Activated gamma-delta T cell (primary cell): ENCODE results near the gene IFITM2.

Experiments used
- DNase-seq: peaks from one replicate; lab custom pipeline; 2025; lab: John Stamatoyannopoulos, UW

Gene IFITM2

DNA sequence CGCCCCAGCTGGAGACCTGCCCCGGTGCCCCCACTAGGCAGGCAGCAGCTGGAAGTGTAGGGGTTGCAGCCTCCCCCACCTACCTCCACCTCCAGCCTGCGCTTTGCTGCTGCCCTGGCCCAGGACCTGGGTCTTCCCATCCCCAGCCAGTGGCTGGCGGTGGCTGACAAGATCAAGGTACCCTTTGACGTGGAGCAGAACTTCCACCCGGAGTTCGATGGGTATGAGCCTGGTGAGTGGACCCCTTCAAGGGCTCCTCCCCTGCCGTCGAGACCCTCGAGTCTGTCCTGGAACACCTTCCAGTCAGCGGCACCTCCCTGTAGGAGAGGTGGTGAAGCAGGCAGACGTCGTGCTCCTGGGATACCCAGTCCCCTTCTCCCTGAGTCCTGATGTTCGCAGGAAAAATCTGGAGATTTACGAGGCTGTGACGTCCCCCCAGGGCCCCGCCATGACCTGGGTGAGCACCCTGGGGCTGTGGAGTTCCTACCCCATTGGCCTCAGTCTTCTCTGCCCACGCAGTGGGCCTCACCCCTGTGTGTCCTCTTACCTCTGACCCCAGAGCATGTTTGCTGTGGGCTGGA lies 14.3 kb upstream of the IFITM2 start:
- DNase-seq = no peak

DNA sequence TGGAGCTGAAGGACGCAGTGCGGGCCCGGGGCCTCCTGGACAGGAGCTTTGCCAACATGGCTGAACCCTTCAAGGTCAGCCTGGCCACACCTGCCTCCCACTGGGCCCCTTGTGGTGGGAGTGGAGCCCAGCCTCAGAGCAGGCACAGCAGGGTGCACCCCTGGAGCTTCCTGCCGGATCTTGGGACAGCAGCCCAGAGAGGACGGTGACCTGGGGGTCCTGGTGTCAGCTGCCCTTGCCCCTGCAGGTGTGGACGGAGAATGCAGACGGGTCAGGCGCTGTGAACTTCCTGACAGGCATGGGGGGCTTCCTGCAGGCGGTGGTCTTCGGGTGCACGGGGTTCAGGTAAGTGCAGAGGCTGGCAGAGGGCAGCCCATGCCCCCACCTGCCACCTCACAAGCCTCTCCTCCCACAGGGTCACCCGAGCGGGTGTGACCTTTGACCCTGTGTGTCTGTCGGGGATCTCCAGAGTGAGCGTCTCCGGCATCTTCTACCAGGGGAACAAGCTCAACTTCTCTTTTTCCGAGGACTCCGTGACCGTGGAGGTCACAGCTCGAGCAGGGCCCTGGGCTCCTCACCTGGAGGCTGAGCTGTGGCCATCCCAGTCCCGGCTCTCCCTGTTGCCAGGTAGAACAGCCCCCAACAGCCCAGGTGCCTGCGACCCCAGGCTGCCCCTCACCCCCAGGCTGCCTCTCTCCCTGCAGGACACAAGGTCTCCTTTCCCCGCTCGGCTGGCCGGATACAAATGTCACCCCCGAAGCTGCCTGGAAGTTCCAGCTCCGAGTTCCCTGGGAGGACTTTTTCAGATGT lies 13.6 kb upstream of the IFITM2 start:
- no peak for DNase-seq

- no peak for DNase-seq
Measured at GRCh38 chr11:294780-295179, 12.8 kb upstream of the IFITM2 start.

GRCh38 chr11:295351-296170 lies 12.1 kb upstream of the IFITM2 start:
- DNase-seq = no peak

DNA sequence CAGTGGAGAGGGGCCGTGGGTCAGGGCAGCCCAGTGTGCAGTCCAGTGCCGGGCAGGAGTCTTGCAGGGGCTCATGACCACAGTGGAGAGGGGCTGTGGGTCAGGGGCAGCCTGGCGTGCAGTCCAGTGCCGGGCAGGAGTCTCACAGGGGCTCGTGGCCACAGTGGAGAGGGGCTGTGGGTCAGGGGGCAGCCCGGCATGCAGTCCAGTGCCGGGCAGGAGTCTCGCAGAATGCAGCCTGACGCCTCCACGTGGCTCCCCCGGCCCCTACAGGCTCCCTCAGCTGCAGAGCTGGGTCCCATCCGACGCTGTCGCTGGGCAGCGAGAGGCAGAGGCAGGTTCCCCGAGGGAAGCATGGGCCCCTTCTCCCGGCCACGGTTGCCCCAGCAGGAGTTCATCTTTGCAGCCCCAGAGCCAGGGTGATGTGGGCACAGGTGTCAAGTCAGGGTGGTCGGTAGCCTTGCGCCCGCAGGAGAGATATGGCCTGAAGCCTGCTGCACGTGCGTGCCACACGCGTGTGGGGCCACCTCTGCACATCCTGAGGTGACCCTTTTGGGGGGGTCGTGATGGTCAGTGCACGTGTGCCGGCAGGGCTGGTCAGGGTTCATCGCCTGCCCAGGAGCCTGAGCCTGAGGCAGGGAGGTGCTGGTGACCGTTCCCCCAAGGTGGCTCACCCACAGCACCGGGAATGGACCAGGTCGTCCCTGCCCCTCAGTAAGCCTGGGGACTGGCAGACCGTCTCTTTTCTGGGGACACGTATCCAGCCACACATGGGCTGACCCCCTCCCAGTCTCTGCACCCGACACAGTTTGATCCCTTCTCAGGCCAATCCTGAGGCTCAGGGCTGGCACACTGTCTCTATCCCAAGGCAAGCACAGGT lies 11.2 kb upstream of the IFITM2 start:
- no peak for DNase-seq

DNA sequence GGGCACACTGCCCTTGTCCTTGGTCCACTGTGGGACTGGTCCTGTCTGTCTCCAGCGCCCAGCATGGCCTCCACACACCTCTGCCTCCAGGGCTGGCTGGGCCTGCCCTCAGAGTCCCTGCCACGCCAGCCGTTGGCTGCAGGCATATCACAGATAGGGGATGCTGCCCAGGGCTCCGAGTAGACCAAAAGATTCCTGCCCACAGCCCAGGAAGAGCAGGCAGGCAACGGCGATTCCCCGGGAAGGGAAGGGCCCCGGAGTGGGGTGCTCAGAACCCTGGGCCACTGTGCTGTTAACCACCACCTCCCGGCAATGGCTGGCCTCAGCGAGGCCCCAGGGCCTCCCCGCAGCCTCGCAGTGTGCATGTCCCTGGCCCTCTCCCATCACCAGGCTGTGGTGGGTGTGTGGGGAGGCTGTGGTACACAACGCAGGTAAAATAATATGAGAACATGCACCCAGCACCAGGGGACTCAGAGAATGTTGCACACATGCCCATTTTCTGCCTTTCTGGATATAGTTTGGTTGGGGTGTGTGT lies 10.5 kb upstream of the IFITM2 start:
- no peak for DNase-seq

- no peak for DNase-seq
Measured at GRCh38 chr11:297586-298405, 9.8 kb upstream of the IFITM2 start.

DNA sequence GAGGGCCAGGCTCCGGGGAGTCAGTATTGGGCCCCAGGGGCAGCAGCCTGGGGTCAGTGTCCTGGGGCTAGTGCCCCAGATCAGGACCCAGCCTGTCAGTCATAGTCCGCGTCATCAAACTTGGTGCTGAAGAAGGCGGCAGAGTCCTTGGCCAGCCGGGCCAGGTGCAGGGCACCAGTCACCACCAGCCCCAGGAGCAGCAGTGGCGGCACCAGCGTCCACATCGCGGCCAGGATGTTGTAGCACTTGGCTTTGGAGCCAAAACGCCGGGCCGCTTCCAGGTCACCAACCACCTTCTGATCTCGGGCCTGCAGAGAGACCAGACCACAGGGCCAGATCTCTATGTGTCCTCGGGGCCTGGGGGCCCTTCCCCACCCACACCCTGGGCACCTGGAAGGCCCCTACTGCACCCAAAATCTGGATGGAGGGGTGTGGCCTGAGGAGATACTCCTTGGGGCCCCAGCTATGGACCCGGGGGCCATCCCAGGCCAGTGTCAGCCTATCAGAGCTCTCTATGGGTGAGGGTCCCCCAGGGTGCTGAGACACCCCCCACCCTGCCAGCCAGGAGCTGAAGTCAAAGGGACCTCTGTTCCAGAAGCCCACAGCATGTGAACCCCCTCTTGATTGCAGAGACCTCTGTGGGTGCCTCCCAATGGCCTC lies 9.1 kb upstream of the IFITM2 start:
- DNase-seq = no peak

GRCh38 chr11:299081-299891 lies 8.3 kb upstream of the IFITM2 start, which contains the start of gene IFITM5:
TSS of gene IFITM5 (minus strand) at chr11:299526. CDS start at chr11:299490, 36 bp downstream.
- no peak for DNase-seq

GRCh38 chr11:299951-300735 lies 7.5 kb upstream of the IFITM2 start:
- DNase-seq = no peak

GRCh38 chr11:303363-303762 lies 4.3 kb upstream of the IFITM2 start:
- DNase-seq = no peak

- no peak for DNase-seq
Measured at GRCh38 chr11:304061-304506, 3.5 kb upstream of the IFITM2 start.

GRCh38 chr11:304915-305843 lies 2.4 kb upstream of the IFITM2 start:
- DNase-seq = no peak

GRCh38 chr11:305844-306211 lies 1.8 kb upstream of the IFITM2 start:
- no peak for DNase-seq

DNA sequence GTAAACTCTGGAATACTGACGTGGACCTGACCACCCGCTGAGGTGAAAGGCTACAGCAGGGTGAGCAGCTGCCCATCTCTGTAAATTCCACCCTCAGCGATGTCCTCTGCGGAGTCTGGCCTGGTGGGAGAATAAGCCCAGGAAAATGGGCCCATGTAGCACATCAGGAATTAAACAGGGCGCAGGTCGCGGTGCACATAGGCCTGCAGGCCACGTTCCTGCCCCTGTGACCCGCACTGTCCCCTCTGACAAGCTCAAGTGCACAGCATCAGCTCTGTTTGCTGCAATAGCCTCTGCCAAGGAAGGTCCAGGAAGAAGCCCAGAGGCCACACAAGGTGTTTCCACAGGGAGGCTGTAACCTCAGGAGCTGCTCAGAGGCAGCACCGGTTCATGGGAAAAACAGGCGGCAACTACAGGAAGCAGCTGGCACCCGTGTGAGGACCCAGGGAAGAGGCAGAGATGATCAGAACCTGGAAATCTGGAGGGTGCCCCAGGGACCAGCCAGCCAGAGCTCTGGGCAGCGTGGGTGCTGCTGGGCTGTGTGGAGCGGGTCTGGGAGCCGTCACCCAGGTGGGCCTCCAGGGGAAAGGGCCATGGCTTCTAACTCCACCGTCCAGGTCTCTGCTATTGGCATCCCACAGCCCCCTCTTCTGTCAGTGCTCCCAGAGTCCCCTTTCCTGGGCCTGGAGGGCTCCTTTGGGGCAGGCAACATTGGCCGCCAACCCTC lies 808 bp upstream of the IFITM2 start:
- no peak for DNase-seq
